ENCODE results near the gene SCN5A. TPM values are rescaled to one million over a fixed set of nuclear protein-coding genes. Genes with fewer than 3 reads are reported as not detected.

SCN5A gene
- polyA plus RNA-seq, 1 donor: 3.5 TPM

DNA sequence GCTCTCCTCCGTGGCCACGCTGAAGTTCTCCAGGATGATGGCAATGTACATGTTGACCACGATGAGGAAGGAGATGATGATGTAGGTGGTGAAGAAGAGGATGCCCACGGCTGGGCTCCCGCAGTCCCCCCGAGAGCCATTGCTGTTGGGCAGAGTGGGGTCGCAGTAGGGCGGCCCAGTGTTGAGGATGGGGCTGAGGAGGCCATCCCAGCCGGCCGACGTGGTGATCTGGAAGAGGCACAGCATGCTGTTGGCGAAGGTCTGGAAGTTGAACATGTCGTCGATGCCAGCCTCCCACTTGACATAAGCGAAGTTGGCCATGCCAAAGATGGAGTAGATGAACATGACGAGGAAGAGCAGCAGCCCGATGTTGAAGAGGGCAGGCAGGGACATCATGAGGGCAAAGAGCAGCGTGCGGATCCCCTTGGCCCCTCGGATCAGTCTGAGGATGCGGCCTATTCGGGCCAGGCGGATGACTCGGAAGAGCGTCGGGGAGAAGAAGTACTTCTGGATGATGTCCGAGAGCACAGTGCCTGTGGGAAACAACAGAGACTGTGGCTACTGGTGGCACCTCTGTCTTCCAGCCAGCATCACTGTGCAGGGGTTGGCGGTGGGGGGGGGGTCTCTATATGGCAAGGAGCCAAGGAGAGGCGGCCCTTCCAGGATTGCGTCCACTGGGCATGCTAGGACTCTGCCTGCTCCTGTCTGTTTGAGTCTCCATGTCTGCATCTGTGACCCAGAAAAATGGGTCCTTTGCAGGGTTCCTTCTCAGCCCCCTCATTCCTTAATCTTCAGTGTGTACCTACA lies 98.3 kb downstream of the SCN5A start:
- no peak overlapping the region for H3K27ac ChIP-seq (ENCODE audit: low read length)
- DNase-seq: no peak
- WGBS (ENCODE audit: insufficient coverage, low lambda C conversion rate): no CpG with 5 or more reads among the region's 30 CpGs
- no peaks in the 10 kb centered on the region for H3K36me3 ChIP-seq (ENCODE audit: control insufficient read depth, insufficient read depth, low read length)
- H3K4me1 ChIP-seq (ENCODE audit: control insufficient read depth, insufficient read depth, low read length): no peaks in the 10 kb centered on the region
- no peaks in the 10 kb centered on the region for H3K9me3 ChIP-seq (ENCODE audit: control insufficient read depth, low read depth, low read length)
- no peak overlapping the region for H3K4me3 ChIP-seq (ENCODE audit: low read length)
- peaks cover 2% of the 10 kb centered on the region for H3K27me3 ChIP-seq (ENCODE audit: control insufficient read depth, insufficient read depth, low read length)

DNA sequence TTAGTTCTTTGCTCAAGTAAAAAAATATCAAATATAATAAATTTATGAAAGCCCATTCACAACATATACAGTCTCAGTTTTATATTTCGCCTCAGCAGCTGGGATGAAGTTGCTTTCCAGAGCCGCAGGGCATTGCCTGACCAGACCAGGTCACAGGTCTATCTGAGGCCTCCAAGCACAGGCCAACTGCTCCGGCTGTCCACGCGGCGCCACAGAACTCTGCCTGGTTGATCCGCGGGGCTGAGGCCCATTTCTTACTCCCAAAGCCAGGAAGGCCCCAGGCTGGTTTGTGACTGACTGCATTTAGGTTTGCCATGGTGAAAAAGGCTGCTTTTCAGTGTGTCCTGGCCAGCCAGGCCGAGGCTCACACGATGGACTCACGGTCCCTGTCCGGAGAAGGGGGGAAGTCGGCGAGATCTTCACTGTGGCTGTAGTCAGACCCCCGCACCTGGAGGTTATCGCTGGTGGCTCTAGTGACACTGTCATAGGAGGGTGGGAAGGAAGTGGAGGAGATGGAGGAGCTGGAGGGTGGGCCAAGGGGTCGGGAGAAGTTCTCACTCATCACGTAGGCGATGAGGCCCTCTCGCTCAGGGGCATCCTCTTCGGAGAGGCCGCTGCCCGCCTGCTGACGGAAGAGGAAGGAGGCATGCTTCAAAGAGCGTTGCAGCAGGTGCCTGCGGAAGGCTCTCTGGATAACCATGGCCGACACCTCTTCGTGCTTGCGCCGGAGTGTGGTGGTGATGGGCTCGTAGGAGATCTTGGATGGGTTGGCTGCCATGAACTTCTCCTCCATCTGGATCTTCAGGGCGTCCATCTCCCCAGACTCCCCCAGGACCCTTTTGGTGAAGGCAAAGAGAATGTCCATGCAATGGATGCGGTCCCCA lies 99.3 kb downstream of the SCN5A start:
- no peak overlapping the region for H3K27ac ChIP-seq (ENCODE audit: low read length)
- no CpG with 5 or more reads among the region's 33 CpGs for WGBS (ENCODE audit: insufficient coverage, low lambda C conversion rate)
- peaks cover 2% of the 10 kb centered on the region for H3K27me3 ChIP-seq (ENCODE audit: control insufficient read depth, insufficient read depth, low read length)
- H3K9me3 ChIP-seq (ENCODE audit: control insufficient read depth, low read depth, low read length): no peaks in the 10 kb centered on the region
- DNase-seq: no peak
- no peak overlapping the region for H3K4me3 ChIP-seq (ENCODE audit: low read length)
- no peaks in the 10 kb centered on the region for H3K4me1 ChIP-seq (ENCODE audit: control insufficient read depth, insufficient read depth, low read length)
- no peaks in the 10 kb centered on the region for H3K36me3 ChIP-seq (ENCODE audit: control insufficient read depth, insufficient read depth, low read length)

DNA sequence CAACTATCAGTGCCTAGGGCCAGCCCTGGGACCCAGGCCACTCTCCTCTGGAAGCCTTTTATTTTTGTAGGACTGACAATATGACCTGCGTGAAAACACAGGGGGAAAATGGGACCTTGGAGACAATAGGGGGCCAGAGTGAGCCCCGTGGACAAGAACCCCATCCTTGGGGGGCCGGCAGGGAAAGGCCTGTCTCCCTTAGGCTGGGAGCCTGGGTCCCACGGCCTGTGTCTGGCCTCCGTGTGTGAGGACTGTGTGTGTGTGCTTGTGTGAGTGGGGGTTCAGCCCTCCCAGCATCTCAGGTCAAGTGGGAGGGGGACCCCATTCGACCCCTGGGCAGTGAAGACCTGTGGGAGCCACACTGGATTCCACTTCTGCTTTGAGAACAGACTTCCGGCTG lies 100.0 kb downstream of the SCN5A start:
- H3K27me3 ChIP-seq (ENCODE audit: control insufficient read depth, insufficient read depth, low read length): peaks cover 2% of the 10 kb centered on the region
- no peak overlapping the region for H3K4me3 ChIP-seq (ENCODE audit: low read length)
- no peaks in the 10 kb centered on the region for H3K9me3 ChIP-seq (ENCODE audit: control insufficient read depth, low read depth, low read length)
- H3K4me1 ChIP-seq (ENCODE audit: control insufficient read depth, insufficient read depth, low read length): no peaks in the 10 kb centered on the region
- no peak overlapping the region for H3K27ac ChIP-seq (ENCODE audit: low read length)
- WGBS (ENCODE audit: insufficient coverage, low lambda C conversion rate): 100% methylated on average over 1 of the region's 7 CpGs
- no peak for DNase-seq
- no peaks in the 10 kb centered on the region for H3K36me3 ChIP-seq (ENCODE audit: control insufficient read depth, insufficient read depth, low read length)

DNA sequence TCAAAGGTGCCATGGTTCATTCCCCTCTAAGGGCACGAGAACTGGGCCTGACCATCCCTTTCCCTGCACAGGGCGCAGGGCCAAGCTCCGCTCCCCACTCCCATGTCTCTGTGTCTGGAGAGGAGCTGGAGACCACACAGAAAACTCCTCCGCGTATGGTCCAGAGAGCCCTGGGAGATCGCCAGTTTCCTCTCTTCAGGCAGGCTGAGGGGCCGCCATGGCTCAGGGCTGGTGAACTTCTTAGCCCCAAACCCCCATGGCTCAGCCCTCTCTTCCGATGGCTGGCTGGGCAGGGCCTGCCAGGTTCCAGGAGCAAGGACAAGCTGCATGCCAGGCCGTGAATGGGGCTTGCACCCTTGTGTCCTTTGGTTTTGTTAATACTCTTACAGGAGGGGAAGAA lies 100.4 kb downstream of the SCN5A start:
- Histone ChIP-seq H3K27me3 (ENCODE audit: control insufficient read depth, insufficient read depth, low read length) (peaks cover 2% of the 10 kb centered on the region), H3K4me1 (ENCODE audit: control insufficient read depth, insufficient read depth, low read length) (no peaks in the 10 kb centered on the region), H3K9me3 (ENCODE audit: control insufficient read depth, low read depth, low read length) (no peaks in the 10 kb centered on the region), H3K4me3 (ENCODE audit: low read length) (no peak overlapping the region), H3K27ac (ENCODE audit: low read length) (no peak overlapping the region), H3K36me3 (ENCODE audit: control insufficient read depth, insufficient read depth, low read length) (no peaks in the 10 kb centered on the region)
- no CpG with 5 or more reads among the region's 9 CpGs for WGBS (ENCODE audit: insufficient coverage, low lambda C conversion rate)
- DNase-seq: no peak

DNA sequence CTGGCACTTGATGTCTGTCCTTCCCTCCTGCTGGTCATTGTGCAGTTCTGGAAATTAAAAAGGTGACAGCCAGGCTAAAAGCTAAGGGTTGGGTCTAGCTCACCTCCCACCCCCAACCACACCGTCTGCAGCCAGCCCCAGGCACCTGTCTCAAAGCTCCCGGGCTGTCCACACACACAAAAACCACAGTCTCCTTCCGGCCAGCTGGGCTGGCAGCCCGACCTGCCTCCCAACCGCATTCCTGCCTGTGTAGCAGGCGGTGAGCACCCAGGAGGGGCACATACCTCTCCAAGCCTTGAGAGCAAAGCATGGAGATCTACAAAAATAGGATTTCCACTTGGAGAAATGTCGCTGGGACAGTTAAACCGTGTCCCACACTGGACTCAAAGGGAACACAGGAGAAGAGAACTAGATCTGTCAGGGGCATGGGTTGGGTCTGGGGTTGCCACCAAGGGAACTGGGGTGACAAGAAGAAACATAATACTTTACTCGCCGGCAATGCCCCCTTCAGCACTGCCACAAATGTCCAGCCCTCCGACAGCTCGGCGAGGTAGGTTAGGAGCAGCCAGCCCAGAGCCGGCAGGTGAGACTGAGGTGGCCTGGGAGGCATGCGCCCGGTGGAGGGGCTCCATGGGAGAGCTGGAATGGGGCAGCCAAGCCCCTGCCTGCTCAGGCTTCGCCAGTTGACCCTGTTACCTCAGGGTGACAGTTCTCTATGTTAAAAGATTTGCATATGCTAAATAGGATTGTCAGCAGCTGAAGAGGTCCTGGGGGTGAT lies 101.1 kb downstream of the SCN5A start:
- DNase-seq: no peak
- WGBS (ENCODE audit: insufficient coverage, low lambda C conversion rate): no CpG with 5 or more reads among the region's 17 CpGs
- no peaks in the 10 kb centered on the region for H3K36me3 ChIP-seq (ENCODE audit: control insufficient read depth, insufficient read depth, low read length)
- peaks cover 2% of the 10 kb centered on the region for H3K27me3 ChIP-seq (ENCODE audit: control insufficient read depth, insufficient read depth, low read length)
- H3K27ac ChIP-seq (ENCODE audit: low read length): no peak overlapping the region
- H3K4me1 ChIP-seq (ENCODE audit: control insufficient read depth, insufficient read depth, low read length): no peaks in the 10 kb centered on the region
- no peaks in the 10 kb centered on the region for H3K9me3 ChIP-seq (ENCODE audit: control insufficient read depth, low read depth, low read length)
- H3K4me3 ChIP-seq (ENCODE audit: low read length): no peak overlapping the region

DNA sequence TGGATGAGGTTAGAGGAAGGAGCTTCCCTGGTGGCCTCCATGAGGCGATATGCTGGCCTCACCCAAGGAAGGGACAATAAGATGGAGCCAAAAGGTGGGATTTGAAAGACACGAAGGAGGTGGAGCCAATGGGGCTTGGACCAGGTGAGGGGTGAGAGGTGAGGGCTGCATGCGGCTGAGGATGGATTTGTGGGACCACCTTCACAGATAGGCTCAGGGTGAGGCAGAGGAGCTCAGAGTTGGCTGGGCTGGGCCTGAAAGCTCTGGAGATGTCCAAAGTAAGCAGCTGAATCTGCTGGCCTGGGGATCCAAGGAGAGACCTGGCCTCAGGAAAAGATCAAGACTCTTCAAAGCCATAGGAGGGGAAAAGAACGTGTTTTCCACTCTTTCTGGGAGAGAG lies 103.5 kb downstream of the SCN5A start:
- no peak overlapping the region for H3K27ac ChIP-seq (ENCODE audit: low read length)
- no peaks in the 10 kb centered on the region for H3K36me3 ChIP-seq (ENCODE audit: control insufficient read depth, insufficient read depth, low read length)
- no peaks in the 10 kb centered on the region for H3K9me3 ChIP-seq (ENCODE audit: control insufficient read depth, low read depth, low read length)
- H3K4me1 ChIP-seq (ENCODE audit: control insufficient read depth, insufficient read depth, low read length): no peaks in the 10 kb centered on the region
- no peak for DNase-seq
- no CpG with 5 or more reads among the region's 4 CpGs for WGBS (ENCODE audit: insufficient coverage, low lambda C conversion rate)
- no peak overlapping the region for H3K4me3 ChIP-seq (ENCODE audit: low read length)
- H3K27me3 ChIP-seq (ENCODE audit: control insufficient read depth, insufficient read depth, low read length): peaks cover 2% of the 10 kb centered on the region

DNA sequence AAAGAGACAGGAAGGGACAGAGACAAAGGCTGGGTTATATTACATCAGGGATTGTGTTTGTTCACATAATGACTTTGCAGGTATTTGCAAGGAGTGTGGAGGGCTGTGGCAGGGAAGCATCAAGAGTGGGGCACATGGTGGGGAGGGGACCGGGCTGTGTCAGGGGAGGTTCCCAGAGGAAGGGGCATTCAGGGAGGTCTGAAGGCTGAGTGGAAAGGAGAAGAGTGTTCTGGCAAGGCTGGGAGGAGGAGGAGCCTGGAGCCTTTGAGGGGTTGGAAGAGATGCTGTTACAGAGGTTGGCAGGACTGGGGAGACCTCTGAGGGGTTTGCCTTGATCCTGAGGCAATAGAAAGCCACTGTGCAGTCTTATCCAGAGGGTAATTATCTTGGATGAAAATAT lies 103.9 kb downstream of the SCN5A start:
- Histone ChIP-seq H3K9me3 (ENCODE audit: control insufficient read depth, low read depth, low read length) (no peaks in the 10 kb centered on the region), H3K27me3 (ENCODE audit: control insufficient read depth, insufficient read depth, low read length) (peaks cover 2% of the 10 kb centered on the region), H3K4me3 (ENCODE audit: low read length) (no peak overlapping the region), H3K27ac (ENCODE audit: low read length) (no peak overlapping the region), H3K36me3 (ENCODE audit: control insufficient read depth, insufficient read depth, low read length) (no peaks in the 10 kb centered on the region), H3K4me1 (ENCODE audit: control insufficient read depth, insufficient read depth, low read length) (no peaks in the 10 kb centered on the region)
- no CpG with 5 or more reads among the region's 1 CpG for WGBS (ENCODE audit: insufficient coverage, low lambda C conversion rate)
- no peak for DNase-seq

DNA sequence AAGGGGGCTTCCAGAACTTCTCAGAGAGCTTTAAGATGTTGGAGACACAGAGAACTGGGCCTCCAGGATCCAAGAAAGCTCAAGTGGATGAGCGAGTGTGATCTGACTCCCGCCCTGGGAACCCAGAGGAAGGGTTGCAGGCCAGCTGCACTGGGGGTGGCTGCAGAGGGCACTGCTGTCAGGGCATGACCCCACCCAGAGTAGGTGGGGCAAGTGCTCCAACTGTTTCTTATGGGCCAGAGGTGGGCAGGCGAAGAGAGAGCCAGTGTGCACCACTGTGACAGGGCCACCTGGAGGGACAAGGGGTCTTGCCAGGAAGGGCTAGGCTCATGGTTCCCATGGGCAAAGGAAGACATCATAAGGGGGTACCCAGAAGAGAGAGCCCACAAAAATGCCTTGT lies 104.6 kb downstream of the SCN5A start:
- H3K27me3 ChIP-seq (ENCODE audit: control insufficient read depth, insufficient read depth, low read length): peaks cover 2% of the 10 kb centered on the region
- WGBS (ENCODE audit: insufficient coverage, low lambda C conversion rate): 80% methylated on average over 1 of the region's 3 CpGs
- H3K4me1 ChIP-seq (ENCODE audit: control insufficient read depth, insufficient read depth, low read length): no peaks in the 10 kb centered on the region
- H3K36me3 ChIP-seq (ENCODE audit: control insufficient read depth, insufficient read depth, low read length): no peaks in the 10 kb centered on the region
- no peaks in the 10 kb centered on the region for H3K9me3 ChIP-seq (ENCODE audit: control insufficient read depth, low read depth, low read length)
- no peak for DNase-seq
- no peak overlapping the region for H3K4me3 ChIP-seq (ENCODE audit: low read length)
- H3K27ac ChIP-seq (ENCODE audit: low read length): no peak overlapping the region

DNA sequence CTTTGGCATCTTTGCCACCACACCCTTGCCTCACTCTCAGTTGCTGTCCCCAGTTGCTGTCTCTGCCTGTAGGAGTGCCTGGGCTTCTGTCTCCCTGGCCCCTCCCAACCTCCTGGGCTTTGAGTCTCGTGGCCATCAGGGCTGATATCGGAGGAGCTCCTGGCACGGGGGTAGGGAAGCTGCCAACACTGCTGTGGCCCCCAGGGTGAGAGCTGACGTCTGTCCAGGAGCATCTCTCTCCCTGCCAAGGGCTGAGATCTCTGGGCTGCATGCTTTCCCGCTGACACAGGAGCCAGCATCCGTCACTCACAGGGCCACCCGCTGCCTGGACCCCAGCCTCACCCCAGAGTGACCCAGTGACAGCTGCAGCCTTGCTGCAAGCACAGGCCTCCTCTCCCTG lies 105.9 kb downstream of the SCN5A start:
- Histone ChIP-seq H3K4me3 (ENCODE audit: low read length) (no peak overlapping the region), H3K4me1 (ENCODE audit: control insufficient read depth, insufficient read depth, low read length) (no peaks in the 10 kb centered on the region)
- no CpG with 5 or more reads among the region's 7 CpGs for WGBS (ENCODE audit: insufficient coverage, low lambda C conversion rate)

More for the DNA sequence above, 105.9 kb downstream of the SCN5A start:
- Histone ChIP-seq H3K9me3 (ENCODE audit: control insufficient read depth, low read depth, low read length) (no peaks in the 10 kb centered on the region), H3K27ac (ENCODE audit: low read length) (no peak overlapping the region), H3K36me3 (ENCODE audit: control insufficient read depth, insufficient read depth, low read length) (no peaks in the 10 kb centered on the region), H3K27me3 (ENCODE audit: control insufficient read depth, insufficient read depth, low read length) (peaks cover 2% of the 10 kb centered on the region)
- DNase-seq: no peak

Measured in large intestine (tissue), 3 donors.